Activated CD4-positive, alpha-beta memory T cell treated with anti-CD3 and anti-CD28 coated beads, Interleukin-2, amount 10 ng/mL, durations not matched to agents 7 days and 5 days (primary cell): Measurements from ENCODE around the gene STARD10. TPM values are rescaled to one million over a fixed set of nuclear protein-coding genes. Genes with fewer than 3 reads are reported as not detected.

Source experiments
- CTCF ChIA-PET: fragments of 350-600 bp; sonication (Branson Sonifier 250); formaldehyde crosslinking; loops from one replicate; lab custom pipeline; 2021; ENCODE audit warnings: antibody characterized with exemption, inconsistent platforms; lab: Charles Lee
- POLR2A ChIA-PET: fragments of 350-600 bp; sonication (Branson Sonifier 250); formaldehyde crosslinking; loops from one replicate; lab custom pipeline; 2021; ENCODE audit warnings: antibody characterized with exemption; lab: Charles Lee
- DNase-seq: peaks from one replicate; pipeline ENCODE4 v3.0.0-alpha.2; 2020
- H3K27ac Mint-ChIP-seq: one replicate; pipeline ENCODE4 v1.8.0; 2021; ENCODE audit warnings: mild to moderate bottlenecking, mixed read lengths
- H3K27me3 Mint-ChIP-seq: one replicate; pipeline ENCODE4 v1.8.0; 2021; ENCODE audit warnings: mixed read lengths
- H3K36me3 Mint-ChIP-seq: one replicate; pipeline ENCODE4 v1.8.0; 2021; ENCODE audit warnings: low read depth, mixed read lengths
- H3K4me1 Mint-ChIP-seq: one replicate; pipeline ENCODE4 v1.8.0; 2021; ENCODE audit warnings: mixed read lengths
- H3K4me3 Mint-ChIP-seq: one replicate; pipeline ENCODE4 v1.8.0; 2021; ENCODE audit warnings: mild to moderate bottlenecking, mixed read lengths
- H3K9me3 Mint-ChIP-seq: one replicate; pipeline ENCODE4 v1.8.0; 2021; ENCODE audit warnings: mixed read lengths
- total RNA-seq, 2 experiments: library from RNA; stranded (reverse); gene quantifications; one replicate each; pipeline ENCODE4 v1.2.3, GENCODE V29; 2021

Gene STARD10
- total RNA-seq, 2 experiments from 2014 or later = 11.3 to 11.6 TPM

GRCh38 chr11:72783144-72783905 lies 10.5 kb downstream of the STARD10 start:
- peaks cover 11% of the 10 kb centered on the region for H3K27me3 Mint-ChIP-seq
- no peaks in the 10 kb centered on the region for H3K9me3 Mint-ChIP-seq
- no peak overlapping the region for H3K27ac Mint-ChIP-seq
- ChIA-PET CTCF (interaction anchor here (0.9 to 3.4 kb wide), 6 partner anchors 11 to 359 kb away, joined by 3 to 12 read pairs (median 6); partner anchors contain the start of genes ATG16L2 and STARD10), POLR2A (interaction anchor here (1.3 to 2.0 kb wide), 5 partner anchors 10 to 116 kb away, joined by 3 to 8 read pairs (median 3); no protein-coding TSS in a partner anchor)
- no peak overlapping the region for H3K4me3 Mint-ChIP-seq
- H3K36me3 Mint-ChIP-seq = no peaks in the 10 kb centered on the region
- H3K4me1 Mint-ChIP-seq = peaks cover 19% of the 10 kb centered on the region
- DNase-seq = no peak

DNA sequence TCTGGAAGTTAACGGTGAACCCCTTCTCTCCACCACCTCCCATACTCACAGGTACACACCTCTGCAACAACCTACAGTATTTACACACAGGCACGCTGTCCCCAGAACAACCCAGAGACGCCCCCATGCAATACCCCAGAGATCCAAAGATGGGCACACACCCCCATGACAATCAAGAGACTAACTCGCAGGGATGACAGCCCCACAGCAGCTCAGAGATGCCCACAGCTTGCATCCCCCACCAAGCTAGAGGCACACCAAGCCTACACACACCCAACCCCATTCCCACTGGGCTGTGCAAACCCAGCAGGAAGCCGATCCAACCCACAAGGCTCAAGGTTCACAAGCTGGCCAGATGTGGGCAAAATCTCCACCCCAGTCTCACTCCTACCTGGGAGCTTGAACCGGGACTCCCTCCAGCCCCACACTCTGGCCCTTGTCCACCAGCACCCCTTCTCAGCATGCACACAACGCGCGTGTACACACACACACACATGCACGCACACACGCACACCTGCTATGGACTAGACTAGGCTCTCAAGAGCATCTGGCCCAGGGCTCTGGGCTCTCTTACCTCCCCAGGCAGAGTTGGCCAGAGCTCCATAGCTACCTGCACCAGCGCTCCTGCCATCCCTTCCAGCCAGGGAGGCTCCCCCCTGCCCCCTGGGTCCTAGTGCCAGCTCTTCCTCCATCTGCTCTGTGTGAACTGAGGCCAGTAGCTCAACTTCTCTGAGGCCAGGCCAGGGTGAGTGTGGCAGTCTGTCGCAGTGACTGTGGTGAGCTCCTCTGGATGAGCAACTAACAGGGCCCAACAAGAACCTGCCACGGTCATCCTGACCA lies 11.5 kb downstream of the STARD10 start:
- Mint-ChIP-seq H3K4me1 (peaks cover 12% of the 10 kb centered on the region), H3K9me3 (no peaks in the 10 kb centered on the region), H3K4me3 (peak overlapping the region; percentile 72), H3K27ac (no peak overlapping the region), H3K27me3 (peaks cover 11% of the 10 kb centered on the region), H3K36me3 (no peaks in the 10 kb centered on the region)
- ChIA-PET POLR2A (interaction anchor here (0.8 to 2.0 kb wide), 8 partner anchors 9 to 115 kb away, joined by 3 to 8 read pairs (median 3); partner anchors contain the start of gene STARD10), CTCF (interaction anchor here (0.9 to 3.4 kb wide), 6 partner anchors 12 to 360 kb away, joined by 3 to 12 read pairs (median 6); partner anchors contain the start of genes ATG16L2 and STARD10)
- no peak for DNase-seq

GRCh38 chr11:72781313-72782080 lies 12.3 kb downstream of the STARD10 start:
- peaks cover 15% of the 10 kb centered on the region for H3K4me1 Mint-ChIP-seq
- ChIA-PET CTCF (interaction anchor here (1.5 to 3.4 kb wide), 4 partner anchors 32 to 97 kb away, joined by 3 to 12 read pairs (median 6); partner anchors contain the start of gene ATG16L2), POLR2A (interaction anchor here (1.0 to 2.0 kb wide), 9 partner anchors 8 to 114 kb away, joined by 3 to 8 read pairs (median 3); no protein-coding TSS in a partner anchor)
- DNase-seq = peak; percentile 42
- H3K9me3 Mint-ChIP-seq = no peaks in the 10 kb centered on the region
- H3K27me3 Mint-ChIP-seq = peaks cover 11% of the 10 kb centered on the region
- H3K4me3 Mint-ChIP-seq = peak overlapping the region; percentile 72
- no peaks in the 10 kb centered on the region for H3K36me3 Mint-ChIP-seq
- no peak overlapping the region for H3K27ac Mint-ChIP-seq

GRCh38 chr11:72781063-72781312 lies 12.9 kb downstream of the STARD10 start:
- ChIA-PET CTCF (interaction anchor here (3.4 kb wide), 1 partner anchor 32 kb away, joined by 12 read pairs; the partner anchor contains the start of gene ATG16L2), POLR2A (interaction anchor here (1.2 to 1.5 kb wide), 2 partner anchors 10 to 43 kb away, joined by 3 to 5 read pairs; no protein-coding TSS in a partner anchor)
- H3K4me3 Mint-ChIP-seq = peak overlapping the region; percentile 64
- no peaks in the 10 kb centered on the region for H3K9me3 Mint-ChIP-seq
- DNase-seq = no peak
- H3K27me3 Mint-ChIP-seq = peaks cover 11% of the 10 kb centered on the region
- peaks cover 15% of the 10 kb centered on the region for H3K4me1 Mint-ChIP-seq
- no peak overlapping the region for H3K27ac Mint-ChIP-seq
- no peaks in the 10 kb centered on the region for H3K36me3 Mint-ChIP-seq

GRCh38 chr11:72780296-72781062 lies 13.4 kb downstream of the STARD10 start:
- Mint-ChIP-seq H3K4me1 (peaks cover 15% of the 10 kb centered on the region), H3K27me3 (peaks cover 11% of the 10 kb centered on the region), H3K9me3 (no peaks in the 10 kb centered on the region), H3K36me3 (no peaks in the 10 kb centered on the region), H3K27ac (no peak overlapping the region), H3K4me3 (peak overlapping the region; percentile 64)
- POLR2A ChIA-PET = interaction anchor here (1.2 to 1.5 kb wide), 2 partner anchors 9 to 42 kb away, joined by 3 to 5 read pairs; no protein-coding TSS in a partner anchor
- DNase-seq = no peak
- CTCF ChIA-PET = interaction anchor here (3.4 kb wide), 1 partner anchor 33 kb away, joined by 12 read pairs; the partner anchor contains the start of gene ATG16L2

- Mint-ChIP-seq H3K27ac (no peak overlapping the region), H3K9me3 (no peaks in the 10 kb centered on the region), H3K4me1 (peaks cover 15% of the 10 kb centered on the region), H3K4me3 (peak overlapping the region; percentile 21), H3K27me3 (peaks cover 11% of the 10 kb centered on the region), H3K36me3 (no peaks in the 10 kb centered on the region)
- no peak for DNase-seq
- ChIA-PET POLR2A (interaction anchor here (0.7 to 1.2 kb wide), 3 partner anchors 22 to 363 kb away, joined by 3 to 4 read pairs (median 3); no protein-coding TSS in a partner anchor), CTCF (no interaction called here)
Measured at GRCh38 chr11:72779495-72780128, 14.2 kb downstream of the STARD10 start.

- Mint-ChIP-seq H3K27me3 (peaks cover 11% of the 10 kb centered on the region), H3K9me3 (no peaks in the 10 kb centered on the region), H3K4me3 (no peak overlapping the region), H3K4me1 (peaks cover 15% of the 10 kb centered on the region), H3K27ac (no peak overlapping the region), H3K36me3 (no peaks in the 10 kb centered on the region)
- no peak for DNase-seq
- CTCF ChIA-PET = no interaction called here
- POLR2A ChIA-PET = interaction anchor here (0.7 to 1.2 kb wide), 4 partner anchors 16 to 364 kb away, joined by 3 to 4 read pairs (median 4); no protein-coding TSS in a partner anchor
Measured at GRCh38 chr11:72778535-72779494, 15.0 kb downstream of the STARD10 start.

DNA sequence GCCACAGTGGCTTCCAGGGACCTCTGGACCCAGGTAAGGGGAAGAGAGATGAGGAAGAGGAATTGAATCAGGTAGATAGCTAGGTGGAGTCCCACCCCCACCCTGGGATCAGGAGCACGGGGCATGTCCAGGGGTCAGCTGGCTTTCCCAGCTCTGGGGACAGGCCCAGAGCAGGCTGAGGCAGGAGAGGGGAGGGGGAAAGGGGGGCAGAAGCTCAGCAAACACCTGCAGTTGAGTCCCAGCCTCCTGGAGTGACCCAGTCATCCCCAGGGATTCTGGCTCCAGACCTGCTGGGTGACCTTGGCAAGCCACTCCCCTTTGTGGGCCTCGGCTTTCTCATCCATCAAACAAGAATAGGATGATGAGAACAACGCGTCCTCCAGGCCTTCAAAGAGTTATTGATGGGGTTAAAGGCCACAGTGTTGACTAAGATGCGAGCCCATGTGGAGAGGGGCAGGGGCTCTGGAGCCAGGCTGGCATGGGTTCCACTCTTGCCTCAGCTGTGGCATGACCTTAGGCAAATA lies 16.0 kb downstream of the STARD10 start:
- no peak overlapping the region for H3K4me3 Mint-ChIP-seq
- ChIA-PET CTCF (interaction anchor here (1.1 kb wide), 1 partner anchor 53 kb away, joined by 3 read pairs; no protein-coding TSS in a partner anchor), POLR2A (interaction anchor here (1.2 kb wide), 1 partner anchor 17 kb away, joined by 4 read pairs; no protein-coding TSS in a partner anchor)
- peaks cover 11% of the 10 kb centered on the region for H3K27me3 Mint-ChIP-seq
- H3K36me3 Mint-ChIP-seq = no peaks in the 10 kb centered on the region
- H3K4me1 Mint-ChIP-seq = peaks cover 15% of the 10 kb centered on the region
- no peak overlapping the region for H3K27ac Mint-ChIP-seq
- DNase-seq = no peak
- no peaks in the 10 kb centered on the region for H3K9me3 Mint-ChIP-seq

- Mint-ChIP-seq H3K27ac (no peak overlapping the region), H3K4me1 (peaks cover 9% of the 10 kb centered on the region), H3K9me3 (no peaks in the 10 kb centered on the region), H3K27me3 (peaks cover 11% of the 10 kb centered on the region), H3K36me3 (no peaks in the 10 kb centered on the region), H3K4me3 (no peak overlapping the region)
- POLR2A ChIA-PET = no interaction called here
- CTCF ChIA-PET = interaction anchor here (0.6 to 1.1 kb wide), 2 partner anchors 52 kb away, joined by 3 read pairs; no protein-coding TSS in a partner anchor
- no peak for DNase-seq
Measured at GRCh38 chr11:72776844-72777754, 16.7 kb downstream of the STARD10 start.
